NT2/D1 (cell line): ENCODE results near the gene MEI4.
A peak's percentile ranks its signal among the peaks of the same experiment; 100 is the strongest.

Source experiments
- DNase-seq: peaks from one replicate; pipeline ENCODE4 v3.0.0-alpha.2; 2011; ENCODE audit warnings: low read depth, low spot score
- H3K27me3 ChIP-seq: 2 replicates; pipeline ENCODE4 v1.6.0; 2011; ENCODE audit warnings: mild to moderate bottlenecking; ENCODE audit not compliant: insufficient read length, insufficient read depth
- H3K36me3 ChIP-seq: 2 replicates; pipeline ENCODE4 v1.6.1; 2011; ENCODE audit warnings: mild to moderate bottlenecking, low read length, mixed read lengths; ENCODE audit not compliant: insufficient read depth, insufficient read length
- H3K4me1 ChIP-seq: 2 replicates; pipeline ENCODE4 v1.5.1; 2011; ENCODE audit not compliant: insufficient read depth, insufficient read length
- H3K4me3 ChIP-seq: 2 replicates; pipeline ENCODE4 v1.5.1; 2011; ENCODE audit warnings: low read depth; ENCODE audit not compliant: insufficient read length
- H3K9ac ChIP-seq: 2 replicates; pipeline ENCODE4 v1.6.0; 2011; ENCODE audit warnings: low read depth; ENCODE audit not compliant: insufficient read length
- H3K9me3 ChIP-seq: 2 replicates; pipeline ENCODE4 v1.5.1; 2011; ENCODE audit warnings: mild to moderate bottlenecking, low read length; ENCODE audit not compliant: insufficient read depth
- SUZ12 ChIP-seq: IDR thresholded peaks from 2 replicates; pipeline ENCODE4 v1.6.1; 2011; ENCODE audit not compliant: insufficient read length, insufficient read depth; ENCODE audit errors: extremely low read depth
- YY1 ChIP-seq: IDR thresholded peaks from 2 replicates; pipeline ENCODE4 v1.6.1; 2011; ENCODE audit not compliant: insufficient read length, insufficient read depth
- ZNF274 ChIP-seq: IDR thresholded peaks from 2 replicates; pipeline ENCODE4 v1.6.1; 2011; ENCODE audit warnings: mild to moderate bottlenecking, low read depth, low read length

The MEI4 gene

DNA sequence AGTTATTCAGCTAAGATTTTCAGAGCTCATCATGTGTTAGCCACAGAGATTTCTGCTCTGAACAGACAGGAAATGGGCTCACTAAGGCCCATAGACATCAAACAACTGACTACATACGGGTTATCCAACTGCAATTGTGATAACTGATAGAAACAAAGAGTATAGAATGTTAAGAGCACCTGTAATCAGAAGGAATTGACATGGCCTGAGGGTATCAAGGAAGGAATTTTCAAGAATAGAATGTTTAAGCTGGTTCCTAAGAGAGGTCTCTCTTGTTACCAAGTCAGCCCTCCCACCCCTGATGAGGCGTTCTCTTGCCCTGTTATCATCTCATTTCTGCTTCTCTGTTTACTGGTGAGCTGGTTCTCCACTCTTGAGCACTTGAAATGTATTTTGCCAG is at the start of gene MEI4:
Gene MEI4, plus strand, starts transcription at position 301 of the 400 bp plus-strand sequence. CDS start 37,633 bp downstream, outside the sequence.
- Histone ChIP-seq H3K9ac (no peak within 1 kb of the TSS), H3K27me3 (no peaks in the 10 kb centered on the region), H3K9me3 (no peaks in the 10 kb centered on the region), H3K4me1 (no peaks in the 10 kb centered on the region), H3K4me3 (no peak within 1 kb of the TSS), H3K36me3 (no peaks in the 10 kb centered on the region)
- TF ChIP-seq SUZ12, result no peak
- no peak for TF ChIP-seq ZNF274
- no peak for TF ChIP-seq YY1
- no peak for DNase-seq

- Histone ChIP-seq H3K36me3 (no peaks in the 10 kb centered on the region), H3K4me3 (no peak overlapping the region), H3K9me3 (no peaks in the 10 kb centered on the region), H3K4me1 (no peaks in the 10 kb centered on the region), H3K9ac (no peak overlapping the region), H3K27me3 (no peaks in the 10 kb centered on the region)
- no peak for TF ChIP-seq SUZ12
- TF ChIP-seq YY1, result no peak
- no peak for TF ChIP-seq ZNF274
- DNase-seq, result no peak
Observed at GRCh38 chr6:77604476-77604875, 48.4 kb upstream of the MEI4 start.

- DNase-seq, result no peak
- Histone ChIP-seq H3K4me1 (no peaks in the 10 kb centered on the region), H3K9me3 (no peaks in the 10 kb centered on the region), H3K9ac (no peak overlapping the region), H3K27me3 (no peaks in the 10 kb centered on the region), H3K4me3 (no peak overlapping the region), H3K36me3 (no peaks in the 10 kb centered on the region)
- TF ChIP-seq ZNF274 (no peak), SUZ12 (no peak), YY1 (no peak)
Observed at GRCh38 chr6:77607004-77607403, 45.8 kb upstream of the MEI4 start.

- H3K4me3 ChIP-seq, result no peak overlapping the region
- no peak for DNase-seq
- H3K9me3 ChIP-seq, result no peaks in the 10 kb centered on the region
- no peaks in the 10 kb centered on the region for H3K4me1 ChIP-seq
- H3K27me3 ChIP-seq, result no peaks in the 10 kb centered on the region
- no peak overlapping the region for H3K9ac ChIP-seq
- no peaks in the 10 kb centered on the region for H3K36me3 ChIP-seq
- no peak for TF ChIP-seq YY1
- TF ChIP-seq ZNF274, result no peak
- TF ChIP-seq SUZ12, result no peak
Observed at GRCh38 chr6:77609106-77609505, 43.7 kb upstream of the MEI4 start.

DNA sequence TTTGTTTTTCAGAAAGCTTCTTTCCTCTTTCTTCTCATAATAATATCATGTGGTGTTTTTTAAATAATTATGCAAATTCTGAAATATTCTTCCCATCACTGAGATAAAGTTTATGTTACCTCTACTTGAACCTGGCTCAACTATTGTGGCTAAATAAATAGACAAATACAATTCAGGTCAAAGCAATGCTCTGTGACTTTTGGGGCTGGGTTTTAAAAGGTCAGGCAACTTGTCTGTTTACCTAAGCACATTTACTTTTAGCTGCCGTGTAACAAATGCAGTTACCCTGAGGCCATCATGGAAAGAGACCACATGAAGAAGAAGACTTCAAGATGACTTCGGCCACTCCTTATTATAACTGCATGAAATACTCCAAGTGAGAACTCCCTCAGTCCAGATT is 33.7 kb upstream of the MEI4 start:
- no peaks in the 10 kb centered on the region for H3K9me3 ChIP-seq
- no peaks in the 10 kb centered on the region for H3K4me1 ChIP-seq
- no peak for DNase-seq
- no peaks in the 10 kb centered on the region for H3K36me3 ChIP-seq
- H3K4me3 ChIP-seq, result no peak overlapping the region
- H3K9ac ChIP-seq, result no peak overlapping the region
- H3K27me3 ChIP-seq, result no peaks in the 10 kb centered on the region
- no peak for TF ChIP-seq YY1
- TF ChIP-seq SUZ12, result no peak
- TF ChIP-seq ZNF274, result no peak

GRCh38 chr6:77620278-77620882 is 32.5 kb upstream of the MEI4 start:
- Histone ChIP-seq H3K4me3 (no peak overlapping the region), H3K9ac (no peak overlapping the region), H3K27me3 (no peaks in the 10 kb centered on the region), H3K36me3 (no peaks in the 10 kb centered on the region), H3K9me3 (no peaks in the 10 kb centered on the region), H3K4me1 (no peaks in the 10 kb centered on the region)
- DNase-seq, result peak; percentile 11
- TF ChIP-seq SUZ12 (no peak), ZNF274 (no peak), YY1 (no peak)

GRCh38 chr6:77624515-77624914 is 28.3 kb upstream of the MEI4 start:
- DNase-seq, result no peak
- H3K27me3 ChIP-seq, result no peaks in the 10 kb centered on the region
- TF ChIP-seq ZNF274 (no peak), YY1 (no peak), SUZ12 (no peak)
- H3K4me1 ChIP-seq, result no peaks in the 10 kb centered on the region
- no peaks in the 10 kb centered on the region for H3K36me3 ChIP-seq
- H3K4me3 ChIP-seq, result no peak overlapping the region
- no peaks in the 10 kb centered on the region for H3K9me3 ChIP-seq
- H3K9ac ChIP-seq, result no peak overlapping the region

DNA sequence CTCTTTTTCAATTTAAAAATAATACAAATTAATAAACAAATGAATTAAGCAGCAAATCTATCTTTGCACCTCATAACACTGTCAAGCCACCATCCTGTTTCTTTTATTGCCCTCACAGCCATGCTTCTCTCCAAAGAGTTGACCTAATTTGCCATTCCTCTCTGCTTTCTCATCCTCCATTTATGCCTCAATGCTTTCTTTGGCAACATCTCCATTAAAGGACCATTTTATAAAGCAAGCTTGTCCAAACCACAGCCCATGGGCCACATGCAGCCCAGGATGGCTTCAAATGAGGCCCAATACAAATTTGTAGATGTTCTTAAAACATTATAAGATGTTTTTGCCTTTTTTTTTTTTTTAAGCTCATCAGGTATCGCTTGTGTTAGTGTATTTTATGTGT is 26.4 kb upstream of the MEI4 start:
- H3K27me3 ChIP-seq, result no peaks in the 10 kb centered on the region
- no peak overlapping the region for H3K9ac ChIP-seq
- H3K36me3 ChIP-seq, result no peaks in the 10 kb centered on the region
- H3K9me3 ChIP-seq, result no peaks in the 10 kb centered on the region
- no peak for TF ChIP-seq SUZ12
- no peak overlapping the region for H3K4me3 ChIP-seq
- DNase-seq, result no peak
- H3K4me1 ChIP-seq, result no peaks in the 10 kb centered on the region
